Mesodermal cell (in vitro differentiated cells): ENCODE measurements around the gene OSBPL1A.

Experiments used
- H3K27ac ChIP-seq: 2 replicates; pipeline ENCODE4 v1.7.0; 2013; ENCODE audit warnings: mild to moderate bottlenecking, low read depth, low read length, moderate library complexity; ENCODE audit not compliant: severe bottlenecking
- H3K36me3 ChIP-seq: 2 replicates; pipeline ENCODE4 v1.7.1; 2013; ENCODE audit warnings: mild to moderate bottlenecking, low read length, moderate library complexity; ENCODE audit not compliant: control insufficient read depth, insufficient read depth
- H3K4me1 ChIP-seq: one replicate; pipeline ENCODE4 v1.7.1; 2013; ENCODE audit warnings: mild to moderate bottlenecking, low read length; ENCODE audit not compliant: insufficient read depth, control insufficient read depth, poor library complexity, severe bottlenecking
- H3K4me3 ChIP-seq: 2 replicates; pipeline ENCODE4 v1.7.0; 2013; ENCODE audit warnings: low read length, control low read depth, mild to moderate bottlenecking; ENCODE audit not compliant: insufficient read depth, poor library complexity, severe bottlenecking; ENCODE audit errors: extremely low read depth
- H3K9me3 ChIP-seq: 2 replicates; pipeline ENCODE4 v1.7.1; 2013; ENCODE audit warnings: mild to moderate bottlenecking, low read length, moderate library complexity; ENCODE audit not compliant: control insufficient read depth
- WGBS, 2 experiments: methylation state at CpG; one replicate each; pipeline ENCODE4 v1.1.5; 2013; ENCODE audit warnings: missing lambda C conversion rate in 2 of 2; ENCODE audit not compliant: insufficient coverage in 2 of 2; 5-methylcytosine and 5-hydroxymethylcytosine counted together

Gene OSBPL1A

DNA sequence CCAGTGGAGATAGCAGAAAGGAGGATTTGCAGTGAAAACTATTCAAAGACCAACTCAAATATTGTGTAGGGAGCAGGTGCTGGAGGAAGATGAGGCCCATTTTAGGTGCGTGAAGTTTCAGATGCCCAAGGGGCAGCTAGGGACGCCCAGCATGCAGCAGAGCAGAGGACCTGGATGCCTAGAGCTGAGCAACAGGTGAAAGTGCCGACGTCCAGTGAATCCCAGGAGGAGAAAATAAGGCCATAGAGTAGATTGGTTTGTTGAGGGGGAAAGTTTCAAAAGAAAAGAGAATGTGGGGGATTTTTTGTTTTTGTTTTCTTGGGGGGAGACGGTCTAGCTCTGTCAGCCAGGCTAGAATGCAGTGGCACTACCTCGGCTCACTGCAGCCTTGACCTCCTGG, 53.1 kb downstream of the OSBPL1A start:
- Histone ChIP-seq H3K9me3 (no peaks in the 10 kb centered on the region), H3K4me1 (no peaks in the 10 kb centered on the region), H3K4me3 (no peak overlapping the region), H3K36me3 (no peaks in the 10 kb centered on the region), H3K27ac (no peak overlapping the region)
- WGBS, 2 experiments, result 95 to 96% methylated on average over 2 to 6 of the region's 6 CpGs

DNA sequence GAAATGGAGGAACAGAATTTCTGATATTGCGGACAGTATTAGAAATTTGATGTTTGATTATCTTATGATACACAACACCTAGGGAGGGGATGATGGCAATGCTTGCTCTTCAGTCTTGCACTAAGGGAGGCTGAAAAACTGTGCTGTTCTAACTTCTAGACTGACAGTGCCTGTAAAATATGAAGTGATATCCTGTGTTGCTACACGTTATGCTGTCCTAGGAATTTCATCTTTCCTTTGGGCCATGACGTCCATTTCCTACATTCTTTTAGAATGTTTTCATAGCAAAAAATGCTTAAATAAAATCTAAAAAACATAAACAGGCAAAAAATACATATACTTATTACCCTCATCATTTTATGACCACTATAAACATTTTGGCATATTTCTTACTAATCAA, 55.3 kb downstream of the OSBPL1A start:
- 76% methylated on average over 2 of the region's 3 CpGs; no CpG with 5 or more reads in 1 of the 2 experiments for WGBS, 2 experiments
- H3K36me3 ChIP-seq, result no peaks in the 10 kb centered on the region

DNA sequence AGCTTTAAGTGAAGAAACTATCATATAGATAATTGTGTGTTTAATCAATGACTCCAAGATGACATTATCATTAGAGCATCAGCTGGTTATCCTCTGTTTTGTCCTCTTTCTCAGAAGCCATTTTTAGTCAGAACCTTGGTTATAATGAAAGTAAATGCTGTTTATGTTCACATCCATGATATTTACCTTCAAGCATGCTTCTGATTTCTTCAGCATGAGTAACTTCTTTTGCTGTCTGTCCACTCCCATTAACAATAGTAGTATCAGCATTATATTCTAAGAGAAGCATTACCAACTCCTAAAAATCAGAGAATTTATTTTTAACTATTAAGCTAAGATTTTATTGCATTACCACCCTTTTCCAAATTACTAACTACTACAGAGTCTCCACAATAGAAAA, 56.3 kb downstream of the OSBPL1A start:
- H3K36me3 ChIP-seq, result no peaks in the 10 kb centered on the region
- no peaks in the 10 kb centered on the region for H3K9me3 ChIP-seq
- H3K4me1 ChIP-seq, result no peaks in the 10 kb centered on the region
- no peak overlapping the region for H3K4me3 ChIP-seq
- no peak overlapping the region for H3K27ac ChIP-seq

More for the DNA sequence above, 55.3 kb downstream of the OSBPL1A start:
- no peak overlapping the region for H3K27ac ChIP-seq
- no peaks in the 10 kb centered on the region for H3K9me3 ChIP-seq
- no peak overlapping the region for H3K4me3 ChIP-seq
- H3K4me1 ChIP-seq, result no peaks in the 10 kb centered on the region

DNA sequence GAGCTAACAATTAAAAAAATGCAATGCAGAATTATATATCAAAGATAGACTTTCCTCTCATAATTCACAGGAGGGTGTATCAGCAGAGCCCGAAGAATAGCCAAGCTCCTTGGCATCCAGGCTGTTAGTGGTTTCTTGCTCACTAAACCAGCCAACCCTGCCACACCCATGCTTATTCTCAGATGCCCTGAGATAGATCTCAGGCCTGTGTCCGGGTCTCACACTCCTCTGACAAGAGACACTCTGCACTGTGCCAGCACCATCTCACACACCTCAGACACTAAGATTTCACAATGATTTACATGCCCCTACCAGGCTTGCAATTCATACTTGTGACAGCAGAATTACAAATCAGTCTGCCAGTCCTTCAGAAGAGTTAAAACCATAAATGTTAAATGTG, 64.5 kb downstream of the OSBPL1A start:
- Histone ChIP-seq H3K36me3 (peaks cover 3% of the 10 kb centered on the region), H3K4me1 (no peaks in the 10 kb centered on the region), H3K9me3 (no peaks in the 10 kb centered on the region), H3K4me3 (no peak overlapping the region), H3K27ac (no peak overlapping the region)
- WGBS, 2 experiments, result 89% methylated on average over 1 to 2 of the region's 2 CpGs

DNA sequence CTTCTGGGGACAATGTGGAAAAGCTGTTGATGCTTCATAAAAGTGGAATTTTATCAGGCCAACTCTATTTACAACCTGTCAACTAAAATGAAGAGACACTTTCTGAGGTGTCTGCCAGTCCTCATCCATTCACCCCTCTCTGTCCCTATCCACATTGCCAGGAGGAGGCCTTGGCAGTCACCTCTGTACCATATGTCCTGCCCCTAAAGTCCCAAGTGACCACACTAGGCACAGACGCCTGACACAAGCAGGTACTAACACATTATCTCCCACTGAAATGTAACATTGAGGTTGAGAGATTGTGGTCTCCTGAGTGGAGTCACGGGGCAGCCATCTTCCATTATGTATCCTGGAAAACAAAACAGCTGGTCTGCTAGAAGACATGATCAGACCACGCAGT, 71.4 kb downstream of the OSBPL1A start:
- WGBS, 2 experiments, result 93 to 100% methylated on average over 2 to 3 of the region's 3 CpGs
- H3K4me1 ChIP-seq, result no peaks in the 10 kb centered on the region
- no peaks in the 10 kb centered on the region for H3K36me3 ChIP-seq
- H3K27ac ChIP-seq, result no peak overlapping the region
- H3K4me3 ChIP-seq, result no peak overlapping the region
- no peaks in the 10 kb centered on the region for H3K9me3 ChIP-seq

DNA sequence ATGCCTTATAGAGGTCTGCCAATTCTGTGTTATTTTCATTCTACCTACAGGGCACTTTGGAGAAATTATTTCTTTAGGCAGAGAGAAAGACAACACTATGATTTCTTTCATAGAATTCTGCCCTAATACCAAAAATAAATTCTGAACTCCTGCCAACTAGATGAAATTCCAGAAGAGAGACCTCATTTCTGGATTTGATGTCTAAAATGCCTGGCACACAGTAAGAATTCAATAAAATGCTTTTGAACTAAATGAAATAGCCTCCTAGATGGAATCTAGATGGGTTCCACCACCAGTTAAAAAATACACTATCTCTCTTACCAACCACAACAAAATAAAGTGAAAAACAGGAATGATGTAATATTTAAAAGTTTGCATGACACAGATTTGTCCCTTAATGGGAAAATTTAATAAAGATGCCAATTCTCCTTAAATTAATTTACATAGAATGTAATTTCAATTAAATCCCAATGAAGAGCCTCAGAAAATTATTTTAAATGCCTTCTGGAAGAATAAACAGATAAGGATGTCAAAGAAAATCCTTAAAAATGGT, 75.0 kb downstream of the OSBPL1A start:
- Histone ChIP-seq H3K4me1 (no peaks in the 10 kb centered on the region), H3K9me3 (no peaks in the 10 kb centered on the region), H3K4me3 (no peak overlapping the region), H3K36me3 (no peaks in the 10 kb centered on the region), H3K27ac (no peak overlapping the region)

DNA sequence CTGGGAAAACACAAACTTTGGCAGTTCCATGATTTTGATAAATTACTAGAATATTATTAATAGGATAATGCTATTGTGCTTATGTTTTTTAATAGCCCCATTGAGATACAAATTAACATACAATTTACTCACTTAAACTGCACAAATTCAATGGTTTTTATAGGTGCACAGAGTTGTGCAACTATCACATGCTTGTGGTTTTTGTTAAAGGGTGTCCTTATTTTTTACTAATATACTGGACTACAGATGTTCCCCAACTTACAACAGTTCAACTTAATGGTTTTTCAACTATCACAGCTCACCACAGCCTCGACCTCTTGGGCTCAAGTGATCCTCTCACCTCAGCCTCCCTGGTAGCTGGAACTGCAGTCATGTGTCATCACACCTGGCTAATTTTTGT, 76.6 kb downstream of the OSBPL1A start:
- H3K27ac ChIP-seq, result no peak overlapping the region
- no peak overlapping the region for H3K4me3 ChIP-seq
- WGBS, 2 experiments, result 56 to 67% methylated on average over 1 of the region's 1 CpG

DNA sequence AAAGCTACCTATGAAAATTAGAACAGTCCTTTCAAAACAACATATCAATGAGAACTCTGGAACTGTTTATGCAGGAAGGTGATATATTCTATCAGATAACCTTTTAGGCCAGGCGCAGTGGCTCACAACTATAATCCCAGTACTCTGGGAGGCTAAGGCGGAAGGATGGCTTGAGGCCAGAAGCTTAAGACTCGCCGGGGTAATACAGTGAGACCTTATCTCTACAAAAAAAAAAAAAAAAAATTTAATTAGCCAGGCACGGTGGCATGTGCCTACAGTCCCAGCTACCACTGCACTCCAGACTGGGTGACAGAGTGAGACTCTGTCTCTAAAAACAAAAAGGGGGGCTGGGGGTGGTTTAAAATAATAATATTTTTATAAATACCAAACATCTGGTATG, 77.9 kb downstream of the OSBPL1A start:
- H3K27ac ChIP-seq, result no peak overlapping the region
- WGBS, 2 experiments, result 75 to 90% methylated on average over 2 of the region's 5 CpGs
- no peaks in the 10 kb centered on the region for H3K4me1 ChIP-seq
- no peaks in the 10 kb centered on the region for H3K36me3 ChIP-seq
- no peaks in the 10 kb centered on the region for H3K9me3 ChIP-seq
- H3K4me3 ChIP-seq, result no peak overlapping the region

More for the DNA sequence above, 76.6 kb downstream of the OSBPL1A start:
- H3K9me3 ChIP-seq, result no peaks in the 10 kb centered on the region
- H3K36me3 ChIP-seq, result no peaks in the 10 kb centered on the region
- no peaks in the 10 kb centered on the region for H3K4me1 ChIP-seq

DNA sequence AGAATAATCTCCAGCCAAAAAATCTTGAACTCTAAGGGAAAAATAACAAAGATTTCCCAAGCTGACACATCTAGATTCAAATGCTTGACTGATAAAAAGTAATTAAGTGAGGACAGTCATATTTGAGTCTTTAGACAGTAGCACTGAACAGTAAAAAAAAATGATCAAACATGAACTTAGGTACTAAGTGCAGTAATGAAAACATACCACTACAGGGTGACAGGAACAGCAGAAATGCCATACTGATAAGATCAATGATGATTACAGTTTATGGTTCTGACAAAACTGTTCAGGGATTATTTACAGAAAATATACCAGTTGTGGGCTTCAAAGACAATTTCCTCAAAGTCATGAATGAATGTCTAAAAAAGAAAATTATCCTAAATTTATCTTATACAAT, 80.3 kb downstream of the OSBPL1A start:
- no peaks in the 10 kb centered on the region for H3K36me3 ChIP-seq
- H3K4me3 ChIP-seq, result no peak overlapping the region
- H3K9me3 ChIP-seq, result no peaks in the 10 kb centered on the region

DNA sequence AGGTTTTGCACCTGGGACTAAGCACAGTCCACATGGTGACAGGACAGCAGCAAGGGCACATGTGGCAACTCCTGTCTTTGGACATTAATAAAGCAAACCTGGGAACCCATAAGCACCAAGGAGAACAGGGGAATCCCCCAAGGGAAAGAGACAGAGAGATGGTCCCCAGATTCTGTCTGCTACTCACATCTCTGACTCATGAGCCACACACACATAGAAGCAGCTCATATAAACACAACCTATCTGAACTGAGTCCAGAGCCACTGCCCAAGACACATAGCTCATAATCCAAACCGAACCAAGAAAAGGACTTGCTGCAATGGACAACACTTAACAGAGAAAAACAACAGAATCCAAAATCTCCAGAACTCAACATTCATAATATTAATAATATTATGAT, 82.5 kb downstream of the OSBPL1A start:
- no peaks in the 10 kb centered on the region for H3K9me3 ChIP-seq
- H3K4me3 ChIP-seq, result no peak overlapping the region
- no peaks in the 10 kb centered on the region for H3K4me1 ChIP-seq
- no CpG with 5 or more reads among the region's 1 CpG for WGBS, 2 experiments
- no peaks in the 10 kb centered on the region for H3K36me3 ChIP-seq
- no peak overlapping the region for H3K27ac ChIP-seq

More for the DNA sequence above, 80.3 kb downstream of the OSBPL1A start:
- no peak overlapping the region for H3K27ac ChIP-seq
- no peaks in the 10 kb centered on the region for H3K4me1 ChIP-seq

DNA sequence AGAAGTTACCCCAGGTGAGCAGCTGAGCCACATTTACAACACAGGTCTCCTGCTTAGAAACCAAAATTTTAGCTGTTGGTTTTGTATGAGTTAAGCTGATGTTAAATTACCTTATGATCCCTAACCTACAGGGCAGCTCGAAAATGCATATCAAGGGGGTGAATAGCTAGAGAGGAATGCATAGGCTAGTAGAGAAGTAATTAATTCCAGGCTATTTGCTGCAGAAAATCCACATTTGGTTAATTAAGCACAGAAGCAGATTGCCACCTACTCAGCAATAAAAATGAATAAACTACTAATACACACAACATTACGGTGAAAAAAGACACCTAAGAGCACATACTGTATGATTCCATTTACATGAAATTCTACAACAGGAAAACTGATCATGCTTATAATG, 91.4 kb downstream of the OSBPL1A start:
- Histone ChIP-seq H3K9me3 (peaks cover 2% of the 10 kb centered on the region), H3K4me1 (no peaks in the 10 kb centered on the region), H3K36me3 (peaks cover 4% of the 10 kb centered on the region), H3K4me3 (no peak overlapping the region), H3K27ac (no peak overlapping the region)
- 100% methylated on average over 1 of the region's 2 CpGs; no CpG with 5 or more reads in 1 of the 2 experiments for WGBS, 2 experiments
